Neutrophil (primary cell): ENCODE data around the gene UFSP1.

ENCODE experiments used
- H3K27ac ChIP-seq: fragments of 200-600 bp; sonication (generic); 2 replicates; pipeline ENCODE4 v1.5.1; 2016; ENCODE audit warnings: mild to moderate bottlenecking, moderate library complexity
- H3K27me3 ChIP-seq: fragments of 200-600 bp; sonication (generic); 2 replicates; pipeline ENCODE4 v1.6.0; 2016; ENCODE audit warnings: mild to moderate bottlenecking
- H3K36me3 ChIP-seq: fragments of 200-600 bp; sonication (generic); 2 replicates; pipeline ENCODE4 v1.5.1; 2017
- H3K4me1 ChIP-seq, 2 experiments: fragments of 200-600 bp in 1 of 2; sonication (generic) in 1 of 2; 1 replicate in 1 of 2; 2 replicates in 1 of 2; pipeline versions ENCODE4 v1.5.1 to v1.6.1; 2013 to 2016; ENCODE audit warnings: low read depth in 1 of 2, low read length in 1 of 2, mild to moderate bottlenecking in 1 of 2, moderate library complexity in 1 of 2; ENCODE audit not compliant: control insufficient read depth in 1 of 2, insufficient read depth in 1 of 2
- H3K4me3 ChIP-seq, 2 experiments: fragments of 200-600 bp in 1 of 2; sonication (generic) in 1 of 2; 1 replicate in 1 of 2; 2 replicates in 1 of 2; pipeline ENCODE4 v1.5.1; 2013 to 2016; ENCODE audit warnings: low read depth in 1 of 2, low read length in 1 of 2, mild to moderate bottlenecking in 1 of 2, moderate library complexity in 1 of 2
- H3K9me3 ChIP-seq: fragments of 200-600 bp; sonication (generic); 2 replicates; pipeline ENCODE4 v1.5.1; 2016
- CTCF ChIP-seq: fragments of 200-600 bp; sonication (generic); IDR thresholded peaks from 2 replicates; pipeline ENCODE4 v1.5.1; 2016; ENCODE audit warnings: antibody characterized with exemption

The UFSP1 gene

DNA sequence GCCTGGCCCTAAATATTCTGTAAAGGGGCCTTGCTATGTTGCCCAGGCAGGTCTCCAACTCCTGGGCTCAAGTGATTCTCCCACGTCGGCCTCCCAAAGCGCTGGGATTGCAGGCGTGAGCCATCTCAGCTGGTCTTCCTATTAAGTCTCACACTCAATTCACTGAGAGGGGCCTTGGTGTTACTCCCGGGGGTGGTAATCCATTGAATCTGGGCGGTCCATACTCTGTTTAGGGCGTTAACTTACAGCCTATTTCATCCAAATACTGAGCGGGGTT is 15.3 kb downstream of the UFSP1 start:
- peaks cover 35% of the 10 kb centered on the region for H3K36me3 ChIP-seq
- H3K4me3 ChIP-seq: peak overlapping the region; percentile 92 to 100
- peak overlapping the region; percentile 94 for H3K27ac ChIP-seq
- H3K27me3 ChIP-seq: no peaks in the 10 kb centered on the region
- H3K4me1 ChIP-seq: peaks cover 23 to 26% of the 10 kb centered on the region in 2 experiments
- no peak for TF ChIP-seq CTCF
- no peaks in the 10 kb centered on the region for H3K9me3 ChIP-seq

GRCh38 chr7:100873599-100874299 is 15.8 kb downstream of the UFSP1 start:
- Histone ChIP-seq H3K27ac (peak overlapping the region; percentile 94), H3K27me3 (no peaks in the 10 kb centered on the region), H3K36me3 (peaks cover 30% of the 10 kb centered on the region), H3K4me3 (peak overlapping the region; percentile 92 to 100), H3K4me1 (peaks cover 26 to 27% of the 10 kb centered on the region in 2 experiments), H3K9me3 (no peaks in the 10 kb centered on the region)
- no peak for TF ChIP-seq CTCF

- TF ChIP-seq CTCF: no peak
- Histone ChIP-seq H3K9me3 (no peaks in the 10 kb centered on the region), H3K36me3 (peaks cover 50% of the 10 kb centered on the region), H3K27ac (peak overlapping the region; percentile 32), H3K4me3 (peak overlapping the region; percentile 51 to 58), H3K4me1 (peaks cover 28 to 38% of the 10 kb centered on the region in 2 experiments), H3K27me3 (no peaks in the 10 kb centered on the region)
These were observed 21.6 kb downstream of the UFSP1 start for GRCh38 chr7:100867776-100868485.

GRCh38 chr7:100867040-100867775 is 22.3 kb downstream of the UFSP1 start, which contains the start of gene TRIP6:
TSS of gene TRIP6 (plus strand) at chr7:100867387. CDS start at chr7:100867498, 111 bp downstream.
- TF ChIP-seq CTCF: no peak
- peaks cover 28 to 38% of the 10 kb centered on the region in 2 experiments for H3K4me1 ChIP-seq

DNA sequence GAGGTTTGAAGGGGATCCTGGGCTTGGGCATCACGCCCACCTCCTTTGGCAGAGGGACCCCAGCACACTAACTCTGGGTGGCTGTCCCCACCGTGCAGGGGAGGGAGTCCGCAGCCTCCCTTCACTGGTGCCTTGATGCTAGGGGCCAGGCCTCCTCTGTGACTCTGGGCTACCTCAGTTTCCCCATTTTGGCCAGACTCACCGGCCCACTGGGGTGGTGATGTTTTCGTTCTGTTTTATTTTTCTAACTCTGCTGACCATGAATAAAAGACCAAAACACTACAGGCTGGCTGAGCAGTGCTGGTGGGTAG is 22.8 kb downstream of the UFSP1 start:
- H3K36me3 ChIP-seq: peaks cover 58% of the 10 kb centered on the region

More at GRCh38 chr7:100867040-100867775, 22.3 kb downstream of the UFSP1 start, which contains the start of gene TRIP6:
- no peaks in the 10 kb centered on the region for H3K27me3 ChIP-seq
- H3K4me3 ChIP-seq: peak within 1 kb of the TSS; percentile 51 to 58
- peaks cover 55% of the 10 kb centered on the region for H3K36me3 ChIP-seq
- peak within 1 kb of the TSS; percentile 36 for H3K27ac ChIP-seq
- H3K9me3 ChIP-seq: no peaks in the 10 kb centered on the region

More for the DNA sequence above, 22.8 kb downstream of the UFSP1 start:
- TF ChIP-seq CTCF: no peak
- Histone ChIP-seq H3K4me1 (peaks cover 28 to 38% of the 10 kb centered on the region in 2 experiments), H3K9me3 (no peaks in the 10 kb centered on the region), H3K4me3 (peak overlapping the region; percentile 51 to 58), H3K27me3 (no peaks in the 10 kb centered on the region), H3K27ac (peak overlapping the region; percentile 36)
